Hepatic stellate cell (primary cell): ENCODE data around the gene ATP7B.

Experiments
- DNase-seq: peaks from one replicate; pipeline ENCODE4 v3.0.0; 2011; ENCODE audit warnings: low spot score

ATP7B gene

GRCh38 chr13:51946163-51946669 lies 65.0 kb downstream of the ATP7B start:
- no peak for DNase-seq

- no peak for DNase-seq
Observed at GRCh38 chr13:51945149-51945548, 66.1 kb downstream of the ATP7B start.

GRCh38 chr13:51944428-51944827 lies 66.8 kb downstream of the ATP7B start:
- DNase-seq: no peak

- no peak for DNase-seq
Observed at GRCh38 chr13:51943721-51944120, 67.5 kb downstream of the ATP7B start.

- DNase-seq: no peak
Observed at GRCh38 chr13:51942189-51942588, 69.1 kb downstream of the ATP7B start.

GRCh38 chr13:51938454-51938853 lies 72.8 kb downstream of the ATP7B start:
- DNase-seq: no peak

- DNase-seq: no peak
Observed at GRCh38 chr13:51937320-51938290, 73.6 kb downstream of the ATP7B start.

GRCh38 chr13:51935326-51936171 lies 75.7 kb downstream of the ATP7B start:
- DNase-seq: peak; percentile 23

GRCh38 chr13:51934461-51935087 lies 76.7 kb downstream of the ATP7B start:
- no peak for DNase-seq

GRCh38 chr13:51933466-51934058 lies 77.7 kb downstream of the ATP7B start:
- DNase-seq: no peak

- no peak for DNase-seq
Observed at GRCh38 chr13:51932231-51932630, 79.0 kb downstream of the ATP7B start.

GRCh38 chr13:51931606-51932005 lies 79.6 kb downstream of the ATP7B start:
- no peak for DNase-seq

GRCh38 chr13:51929699-51930098 lies 81.6 kb downstream of the ATP7B start:
- no peak for DNase-seq

- DNase-seq: no peak
Observed at GRCh38 chr13:51928231-51928630, 83.0 kb downstream of the ATP7B start.

GRCh38 chr13:51927129-51927528 lies 84.1 kb downstream of the ATP7B start:
- no peak for DNase-seq

GRCh38 chr13:51926528-51926885 lies 84.7 kb downstream of the ATP7B start:
- DNase-seq: no peak

- DNase-seq: no peak
Observed at GRCh38 chr13:51925865-51926527, 85.3 kb downstream of the ATP7B start.

GRCh38 chr13:51924756-51925544 lies 86.3 kb downstream of the ATP7B start:
- no peak for DNase-seq

- DNase-seq: no peak
Observed at GRCh38 chr13:51923983-51924539, 87.2 kb downstream of the ATP7B start.
